Esophagus squamous epithelium (tissue), 4 donors: ENCODE data around the gene SLC31A1.

Source experiments
- POLR2A ChIP-seq, 4 donors: fragments of 450-650 bp; IDR thresholded peaks; one replicate each; pipeline ENCODE4 v1.6.1; 2017; ENCODE audit warnings: antibody characterized with exemption in 4 of 4, mild to moderate bottlenecking in 4 of 4, moderate library complexity in 3 of 4
- TF ChIP-seq, protein P1 (sequence below), 6 experiments: fragments of 450-650 bp in 4 of 6; fragments of 200-600 bp in 2 of 6; sonication (generic) in 2 of 6; IDR thresholded peaks; one replicate each; pipeline ENCODE4 v1.5.1; 2016 to 2019; ENCODE audit warnings: antibody characterized with exemption in 6 of 6, mild to moderate bottlenecking in 4 of 6, moderate library complexity in 4 of 6

DNA sequence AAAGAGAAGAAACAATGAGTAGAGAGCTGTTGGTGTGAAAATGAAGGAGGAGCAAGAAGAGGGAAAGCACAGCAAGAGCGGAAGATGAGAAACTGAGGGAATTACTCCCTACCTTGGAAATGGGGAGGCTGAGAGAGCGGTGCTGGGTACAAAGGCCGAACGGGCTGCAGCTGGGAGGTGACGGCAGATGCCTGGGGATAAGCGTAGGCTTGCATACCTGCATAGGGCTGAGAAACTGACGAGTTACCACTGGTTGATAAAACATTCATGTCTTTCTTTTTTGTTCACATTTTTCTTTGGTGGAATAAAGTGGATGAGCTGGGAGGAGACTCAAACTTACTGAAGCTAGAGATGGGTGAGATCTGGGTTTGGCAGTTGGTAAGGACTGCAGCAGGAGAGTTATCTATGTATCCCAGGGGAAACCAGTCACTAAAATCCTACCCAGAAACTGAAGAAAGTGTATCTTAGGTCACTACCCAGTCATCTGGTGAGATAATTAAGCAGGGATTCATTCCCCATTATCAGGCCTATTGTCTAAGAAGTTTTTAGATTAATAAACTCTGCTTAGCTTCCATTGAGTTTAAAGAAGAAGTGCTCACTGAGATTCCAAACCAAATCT, 35.1 kb upstream of the SLC31A1 start:
- TF ChIP-seq, protein P1, sequence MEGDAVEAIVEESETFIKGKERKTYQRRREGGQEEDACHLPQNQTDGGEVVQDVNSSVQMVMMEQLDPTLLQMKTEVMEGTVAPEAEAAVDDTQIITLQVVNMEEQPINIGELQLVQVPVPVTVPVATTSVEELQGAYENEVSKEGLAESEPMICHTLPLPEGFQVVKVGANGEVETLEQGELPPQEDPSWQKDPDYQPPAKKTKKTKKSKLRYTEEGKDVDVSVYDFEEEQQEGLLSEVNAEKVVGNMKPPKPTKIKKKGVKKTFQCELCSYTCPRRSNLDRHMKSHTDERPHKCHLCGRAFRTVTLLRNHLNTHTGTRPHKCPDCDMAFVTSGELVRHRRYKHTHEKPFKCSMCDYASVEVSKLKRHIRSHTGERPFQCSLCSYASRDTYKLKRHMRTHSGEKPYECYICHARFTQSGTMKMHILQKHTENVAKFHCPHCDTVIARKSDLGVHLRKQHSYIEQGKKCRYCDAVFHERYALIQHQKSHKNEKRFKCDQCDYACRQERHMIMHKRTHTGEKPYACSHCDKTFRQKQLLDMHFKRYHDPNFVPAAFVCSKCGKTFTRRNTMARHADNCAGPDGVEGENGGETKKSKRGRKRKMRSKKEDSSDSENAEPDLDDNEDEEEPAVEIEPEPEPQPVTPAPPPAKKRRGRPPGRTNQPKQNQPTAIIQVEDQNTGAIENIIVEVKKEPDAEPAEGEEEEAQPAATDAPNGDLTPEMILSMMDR (IDR thresholded peaks at IDR 0.05): no peak
- no peak for TF ChIP-seq POLR2A (IDR thresholded peaks at IDR 0.05)
